Keratinocyte (primary cell): ENCODE data around the gene GRP.
"Not testable (repeated sequence)": the region's sequence is repeated elsewhere in the genome, so short reads cannot be mapped to it uniquely, and the experiment has no call there.

Experiments
- EZH2 ChIP-seq: IDR thresholded peaks from one replicate; pipeline ENCODE4 v1.6.1; 2012; ENCODE audit warnings: inconsistent platforms, mild to moderate bottlenecking, low read length, moderate library complexity
- TF ChIP-seq, protein P1 (sequence below), 3 experiments: IDR thresholded peaks in 1 of 3; conservative IDR thresholded peaks in 1 of 3; optimal IDR thresholded peaks in 1 of 3; 2 replicates in 2 of 3; 3 replicates in 1 of 3; pipeline versions ENCODE3 to v1.5.1; 2011; ENCODE audit warnings: low read length in 3 of 3, mild to moderate bottlenecking in 3 of 3, moderate library complexity in 2 of 3, control low read depth in 1 of 3, inconsistent platforms in 1 of 3; ENCODE audit not compliant: insufficient read depth in 2 of 3; ENCODE audit errors: extremely low read depth in 1 of 3

DNA sequence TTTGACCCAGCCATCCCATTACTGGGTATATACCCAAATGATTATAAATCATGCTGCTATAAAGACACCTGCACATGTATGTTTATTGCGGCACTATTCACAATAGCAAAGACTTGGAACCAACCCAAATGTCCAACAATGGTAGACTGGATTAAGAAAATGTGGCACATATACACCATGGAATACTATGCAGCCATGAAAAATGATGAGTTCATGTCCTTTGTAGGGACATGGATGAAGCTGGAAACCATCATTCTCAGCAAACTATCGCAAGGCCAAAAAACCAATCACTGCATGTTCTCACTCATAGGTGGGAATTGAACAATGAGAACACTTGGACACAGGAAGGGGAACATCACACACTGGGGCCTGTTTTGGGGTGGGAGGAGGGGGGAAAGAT is 42.3 kb downstream of the GRP start:
- TF ChIP-seq, protein P1, sequence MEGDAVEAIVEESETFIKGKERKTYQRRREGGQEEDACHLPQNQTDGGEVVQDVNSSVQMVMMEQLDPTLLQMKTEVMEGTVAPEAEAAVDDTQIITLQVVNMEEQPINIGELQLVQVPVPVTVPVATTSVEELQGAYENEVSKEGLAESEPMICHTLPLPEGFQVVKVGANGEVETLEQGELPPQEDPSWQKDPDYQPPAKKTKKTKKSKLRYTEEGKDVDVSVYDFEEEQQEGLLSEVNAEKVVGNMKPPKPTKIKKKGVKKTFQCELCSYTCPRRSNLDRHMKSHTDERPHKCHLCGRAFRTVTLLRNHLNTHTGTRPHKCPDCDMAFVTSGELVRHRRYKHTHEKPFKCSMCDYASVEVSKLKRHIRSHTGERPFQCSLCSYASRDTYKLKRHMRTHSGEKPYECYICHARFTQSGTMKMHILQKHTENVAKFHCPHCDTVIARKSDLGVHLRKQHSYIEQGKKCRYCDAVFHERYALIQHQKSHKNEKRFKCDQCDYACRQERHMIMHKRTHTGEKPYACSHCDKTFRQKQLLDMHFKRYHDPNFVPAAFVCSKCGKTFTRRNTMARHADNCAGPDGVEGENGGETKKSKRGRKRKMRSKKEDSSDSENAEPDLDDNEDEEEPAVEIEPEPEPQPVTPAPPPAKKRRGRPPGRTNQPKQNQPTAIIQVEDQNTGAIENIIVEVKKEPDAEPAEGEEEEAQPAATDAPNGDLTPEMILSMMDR (optimal IDR thresholded peaks at IDR 0.05 in 1 of 3, IDR thresholded peaks at IDR 0.05 in 1 of 3, conservative IDR thresholded peaks at IDR 0.05 in 1 of 3; ENCODE audit: extremely low read depth in 1 of 3, insufficient read depth in 2 of 3, low read length in 3 of 3) = not testable (repeated sequence)
- TF ChIP-seq EZH2 = not testable (repeated sequence)
